Testis (tissue), 2 donors: ENCODE data around the gene ATP8B2.

Experiments used
- POLR2A ChIP-seq: fragments of 450-650 bp; IDR thresholded peaks from one replicate; pipeline ENCODE4 v1.6.1; 2017; ENCODE audit warnings: antibody characterized with exemption, mild to moderate bottlenecking, moderate library complexity
- TF ChIP-seq, protein P1 (sequence below), 3 experiments: fragments of 450-650 bp in 2 of 3; fragments of 200-600 bp in 1 of 3; sonication (generic) in 1 of 3; IDR thresholded peaks; one replicate each; pipeline ENCODE4 v1.5.1; 2016 to 2019; ENCODE audit warnings: antibody characterized with exemption in 3 of 3, mild to moderate bottlenecking in 2 of 3, moderate library complexity in 1 of 3

- TF ChIP-seq, protein P1, sequence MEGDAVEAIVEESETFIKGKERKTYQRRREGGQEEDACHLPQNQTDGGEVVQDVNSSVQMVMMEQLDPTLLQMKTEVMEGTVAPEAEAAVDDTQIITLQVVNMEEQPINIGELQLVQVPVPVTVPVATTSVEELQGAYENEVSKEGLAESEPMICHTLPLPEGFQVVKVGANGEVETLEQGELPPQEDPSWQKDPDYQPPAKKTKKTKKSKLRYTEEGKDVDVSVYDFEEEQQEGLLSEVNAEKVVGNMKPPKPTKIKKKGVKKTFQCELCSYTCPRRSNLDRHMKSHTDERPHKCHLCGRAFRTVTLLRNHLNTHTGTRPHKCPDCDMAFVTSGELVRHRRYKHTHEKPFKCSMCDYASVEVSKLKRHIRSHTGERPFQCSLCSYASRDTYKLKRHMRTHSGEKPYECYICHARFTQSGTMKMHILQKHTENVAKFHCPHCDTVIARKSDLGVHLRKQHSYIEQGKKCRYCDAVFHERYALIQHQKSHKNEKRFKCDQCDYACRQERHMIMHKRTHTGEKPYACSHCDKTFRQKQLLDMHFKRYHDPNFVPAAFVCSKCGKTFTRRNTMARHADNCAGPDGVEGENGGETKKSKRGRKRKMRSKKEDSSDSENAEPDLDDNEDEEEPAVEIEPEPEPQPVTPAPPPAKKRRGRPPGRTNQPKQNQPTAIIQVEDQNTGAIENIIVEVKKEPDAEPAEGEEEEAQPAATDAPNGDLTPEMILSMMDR (IDR thresholded peaks at IDR 0.05): no peak
- no peak for TF ChIP-seq POLR2A
These were observed 26.9 kb downstream of the ATP8B2 start for GRCh38 chr1:154352245-154352580.
